SK-N-MC (cell line): ENCODE data around the gene RAB11FIP2.

Experiments
- FOXP2 ChIP-seq: optimal IDR thresholded peaks from 2 replicates; pipeline ENCODE3; 2011; ENCODE audit warnings: mild to moderate bottlenecking, moderate library complexity; ENCODE audit not compliant: insufficient read depth; ENCODE audit errors: extremely low read length, control extremely low read depth
- POLR2AphosphoS5 ChIP-seq: IDR thresholded peaks from 2 replicates; pipeline ENCODE4 v1.6.1; 2012; ENCODE audit warnings: mild to moderate bottlenecking, low read depth, low read length, borderline replicate concordance

- no peak for TF ChIP-seq POLR2AphosphoS5
- no peak for TF ChIP-seq FOXP2
Measured at GRCh38 chr10:117965984-117966383, 80.8 kb downstream of the RAB11FIP2 start.
